Right lung (tissue), 5 donors: ENCODE data around the gene CITED4. TPM values are rescaled to one million over a fixed set of nuclear protein-coding genes. Genes with fewer than 3 reads are reported as not detected.

Source experiments
- polyA plus RNA-seq, 5 donors: library from polyadenylated mRNA; unstranded; fragments of 120-200 nt; gene quantifications; one replicate each; pipeline versions ENCODE4 v1.2.1 to v1.2.3, GENCODE V29; 2013; ENCODE audit warnings: inconsistent platforms in 1 of 5, low replicate concordance in 1 of 5; ENCODE audit not compliant: insufficient read length in 5 of 5, insufficient read depth in 1 of 5

CITED4 gene
- polyA plus RNA-seq, 5 donors: 1.9 to 6.3 (median 3.1) TPM

Other genes starting within 250 kb of the CITED4 start
- 1 to 10 TPM in 4 of 5 donors, under 1 TPM in 1; 0.91 to 2.1 (median 1.6) TPM for gene RIMS3, start 196.7 kb downstream of the CITED4 start, polyA plus RNA-seq
- gene NFYC, start 170.7 kb downstream of the CITED4 start, polyA plus RNA-seq: 10 to 100 TPM; 76.9 to 91.2 (median 84.1) TPM
- gene KCNQ4, start 78.6 kb downstream of the CITED4 start, polyA plus RNA-seq: 1 to 10 TPM in 4 of 5 donors, under 1 TPM in 1; 0.80 to 2.2 (median 1.4) TPM
- 10 to 100 TPM; 19.6 to 26.6 (median 22.9) TPM for gene CTPS1, start 117.3 kb upstream of the CITED4 start, polyA plus RNA-seq
- gene SLFNL1, start 159.4 kb upstream of the CITED4 start, polyA plus RNA-seq: 1 to 10 TPM in 2 of 5 donors, under 1 TPM in 3; 0.59 to 2.3 (median 0.96) TPM